Heart right ventricle (tissue), 16 donors: Measurements from ENCODE around the gene GFRA4. TPM values are rescaled to one million over a fixed set of nuclear protein-coding genes. Genes with fewer than 3 reads are reported as not detected.

ENCODE experiments used
- ATAC-seq, 8 donors: fragments of 200-7000 bp; cut with Tn5 transposase; one replicate each; pipeline ENCODE4 v1.9.1; 2020; ENCODE audit warnings: mild to moderate bottlenecking in 8 of 8, moderate library complexity in 8 of 8, moderate number of reproducible peaks in 1 of 8
- DNase-seq, 2 donors: peaks; one replicate each; pipeline ENCODE4 v3.0.0-alpha.2; 2020
- H3K27ac ChIP-seq, 10 donors: fragments of 200-600 bp; sonication (generic) in 2 of 10; one replicate each; pipeline versions ENCODE4 v1.5.0 to v1.8.0; 2020 to 2022; ENCODE audit warnings: mild to moderate bottlenecking in 3 of 10
- H3K27me3 ChIP-seq, 7 donors: fragments of 200-600 bp; one replicate each; pipeline ENCODE4 v1.8.0; 2021 to 2022; ENCODE audit warnings: mild to moderate bottlenecking in 2 of 7
- H3K36me3 ChIP-seq, 9 donors: fragments of 200-600 bp; sonication (generic) in 1 of 9; one replicate each; pipeline versions ENCODE4 v1.5.0 to v1.8.0; 2020 to 2022; ENCODE audit warnings: mild to moderate bottlenecking in 2 of 9
- H3K4me1 ChIP-seq, 9 donors: fragments of 200-600 bp; sonication (generic) in 1 of 9; one replicate each; pipeline versions ENCODE4 v1.5.0 to v1.8.0; 2020 to 2022; ENCODE audit warnings: mild to moderate bottlenecking in 4 of 9
- H3K4me3 ChIP-seq, 10 donors: fragments of 200-600 bp; sonication (generic) in 2 of 10; one replicate each; pipeline versions ENCODE4 v1.5.0 to v1.8.0; 2020 to 2022; ENCODE audit warnings: mild to moderate bottlenecking in 7 of 10, moderate library complexity in 2 of 10
- H3K9me3 ChIP-seq, 11 donors: fragments of 200-600 bp in 10 of 11; sonication (generic) in 2 of 11; one replicate each; pipeline versions ENCODE4 v1.5.0 to v1.8.0; 2013 to 2022; ENCODE audit warnings: mild to moderate bottlenecking in 2 of 11, control low read depth in 1 of 11, moderate library complexity in 1 of 11
- CTCF ChIP-seq, 9 donors: fragments of 200-600 bp; sonication (generic) in 2 of 9; IDR thresholded peaks; one replicate each; pipeline versions ENCODE4 v1.5.0 to v1.8.0; 2021 to 2022; ENCODE audit warnings: antibody characterized with exemption in 9 of 9, mild to moderate bottlenecking in 5 of 9, moderate library complexity in 1 of 9
- WGBS, 2 donors: extraction: QIAGEN DNeasy Blood & Tissue Kit; methylation state at CpG; one replicate each; pipeline ENCODE4 v1.1.7; 2013; ENCODE audit warnings: inconsistent platforms in 1 of 2; 5-methylcytosine and 5-hydroxymethylcytosine counted together
- intact Hi-C, 10 donors: fragments of 100-400 bp; cut with DNase I; formaldehyde crosslinking; loops; one replicate each; pipeline versions ENCODE4 v1.11.1 to v1.14.2; 2022
- polyA plus RNA-seq, 2 donors: library from polyadenylated mRNA; stranded (reverse); fragments of 200-250 nt; gene quantifications; one replicate each; pipeline ENCODE4 v1.2.3, GENCODE V29; 2013
- total RNA-seq, 10 donors: library from RNA; stranded (reverse); fragmentation: NEBNext Ultra II Directional in 3 of 10; extraction: Animal tissue kit (Norgen Biotek cat#: 25700) in 3 of 10; gene quantifications; one replicate each; pipeline versions ENCODE4 v1.2.1 to v1.2.4, GENCODE V29; 2021 to 2023
- donor health status: Arrhythmogenic right ventricular cardiomyopathy.
- donor health status: ischemic (EF 13 %, LVEDD 7.1; RV severe dilation, severe dysfunction).
- donor health status: healthy with polysubstance abuse.
- donor health status: DM: no; HTN: yes; CAD: no.
- donor health status: DM: no; HTN: no; CAD: no.
- donor health status: ischemic (EF 25% LVEDD 6.9; RV normal size, moderate dysfunction).
- donor health status: ischemic (EF 25% LVEDD 5.7; RV mildly dilated, moderate dysfunction).
- donor health status: healthy.
- donor health status: DM: yes; HTN: yes; CAD: no.
- donor health status: Ischemic cardiomyopathy.
- donor health status: ischemic (EF 35%, LVEDD 5.7; RV mildly dilated, moderate dysfunction).
- donor health status: nonischemic (EF 11% LVEDD 7.7; RV severe dilation, severe dysfunction).
- donor health status: DM: yes; HTN: yes; CAD: no.
- donor health status: PGD.
- donor health status: ischemic (EF 29% LVEDD 5.4; RV normal size, mild dysfunction).
- donor health status: nonischemic (EF 23%, LVEDD 6.1; RV moderate dilation, normal function).

The GFRA4 gene
- total and polyA plus RNA-seq, 12 donors, result not detected

GRCh38 chr20:3692706-3693294 is 29.6 kb upstream of the GFRA4 start:
- ATAC-seq, result no peak
- intact Hi-C loops, result no loop called here
- TF ChIP-seq CTCF (IDR thresholded peaks at IDR 0.05), result no peak
- Histone ChIP-seq H3K27me3 (no peaks in the 10 kb centered on the region), H3K9me3 (peaks cover 0 to 7% (median 0%) of the 10 kb centered on the region in 11 donors), H3K4me1 (no peaks in the 10 kb centered on the region), H3K4me3 (no peak overlapping the region), H3K27ac (no peak overlapping the region), H3K36me3 (peaks cover 0 to 50% (median 0%) of the 10 kb centered on the region in 9 donors)
- 94 to 95% methylated on average over 23 of the region's 23 CpGs for WGBS, 2 donors
- DNase-seq, result no peak

- Histone ChIP-seq H3K9me3 (peaks cover 0 to 7% (median 0%) of the 10 kb centered on the region in 11 donors), H3K4me3 (no peak overlapping the region), H3K27me3 (no peaks in the 10 kb centered on the region), H3K36me3 (peaks cover 0 to 42% (median 0%) of the 10 kb centered on the region in 9 donors), H3K4me1 (peaks cover 2 to 8% (median 6%) of the 10 kb centered on the region in 9 donors), H3K27ac (no peak overlapping the region)
- DNase-seq, result no peak
- WGBS, 2 donors, result 89 to 95% methylated on average over 9 of the region's 9 CpGs
- no peak for ATAC-seq
- intact Hi-C loops, result no loop called here
- no peak for TF ChIP-seq CTCF (IDR thresholded peaks at IDR 0.05)
These were observed 28.7 kb upstream of the GFRA4 start for GRCh38 chr20:3691897-3692296.

GRCh38 chr20:3691306-3691705 is 28.1 kb upstream of the GFRA4 start:
- 94% methylated on average over 16 of the region's 16 CpGs for WGBS, 2 donors
- peaks cover 0 to 38% (median 0%) of the 10 kb centered on the region in 9 donors for H3K36me3 ChIP-seq
- H3K27me3 ChIP-seq, result no peaks in the 10 kb centered on the region
- peaks cover 5 to 13% (median 11%) of the 10 kb centered on the region in 9 donors for H3K4me1 ChIP-seq
- peaks cover 0 to 4% (median 0%) of the 10 kb centered on the region in 11 donors for H3K9me3 ChIP-seq
- TF ChIP-seq CTCF (IDR thresholded peaks at IDR 0.05), result no peak
- H3K4me3 ChIP-seq, result no peak overlapping the region
- no peak for DNase-seq
- H3K27ac ChIP-seq, result no peak overlapping the region
- ATAC-seq, result no peak
- intact Hi-C loops, result no loop called here

- TF ChIP-seq CTCF (IDR thresholded peaks at IDR 0.05), result no peak
- 94 to 97% methylated on average over 3 of the region's 3 CpGs for WGBS, 2 donors
- no peaks in the 10 kb centered on the region for H3K27me3 ChIP-seq
- H3K9me3 ChIP-seq, result no peaks in the 10 kb centered on the region
- no peak for DNase-seq
- peaks cover 6 to 15% (median 13%) of the 10 kb centered on the region in 9 donors for H3K4me1 ChIP-seq
- no peak for ATAC-seq
- intact Hi-C loops, result no loop called here
- H3K36me3 ChIP-seq, result peaks cover 0 to 37% (median 0%) of the 10 kb centered on the region in 9 donors
- H3K27ac ChIP-seq, result no peak overlapping the region
- no peak overlapping the region for H3K4me3 ChIP-seq
These were observed 27.2 kb upstream of the GFRA4 start for GRCh38 chr20:3690413-3690812.
